WTC11 (cell line): ENCODE results near the gene HEXD. TPM values are rescaled to one million over a fixed set of nuclear protein-coding genes. Genes with fewer than 3 reads are reported as not detected.

Experiments
- ATAC-seq: fragments of 200-7000 bp; cut with Tn5 transposase; 2 replicates; pipeline ENCODE4 v1.10.0; 2021; ENCODE audit warnings: mild to moderate bottlenecking, moderate library complexity
- CTCF ChIA-PET: fragments of 300-600 bp; sonication (Branson Sonifier 250); formaldehyde crosslinking; loops from one replicate; lab custom pipeline; 2021; ENCODE audit warnings: antibody characterized with exemption; lab: Charles Lee
- POLR2A ChIA-PET: fragments of 350-600 bp; sonication (Branson Sonifier 250); formaldehyde crosslinking; loops from one replicate; lab custom pipeline; 2021; ENCODE audit warnings: antibody characterized with exemption; lab: Charles Lee
- DNase-seq: peaks from one replicate; pipeline ENCODE4 v3.0.0; 2021; ENCODE audit warnings: low spot score
- H3K27ac Mint-ChIP-seq: 2 replicates; pipeline ENCODE4 v1.8.0; 2021; ENCODE audit warnings: mixed read lengths
- H3K27me3 Mint-ChIP-seq: 2 replicates; pipeline ENCODE4 v1.8.0; 2021; ENCODE audit warnings: low read depth, mild to moderate bottlenecking, moderate library complexity, mixed read lengths
- H3K36me3 Mint-ChIP-seq: 2 replicates; pipeline ENCODE4 v1.8.0; 2021; ENCODE audit warnings: mixed read lengths
- H3K4me1 Mint-ChIP-seq: 2 replicates; pipeline ENCODE4 v1.8.0; 2022; ENCODE audit warnings: mixed read lengths
- H3K4me3 Mint-ChIP-seq: 2 replicates; pipeline ENCODE4 v1.8.0; 2021; ENCODE audit warnings: mild to moderate bottlenecking, moderate library complexity, mixed read lengths
- H3K9me3 Mint-ChIP-seq: 2 replicates; pipeline ENCODE4 v1.8.0; 2021; ENCODE audit warnings: mixed read lengths
- CREB1 ChIP-seq: sonication (generic); formaldehyde crosslinking; IDR thresholded peaks from 2 replicates; pipeline ENCODE4 v1.8.0; 2023; ENCODE audit warnings: mild to moderate bottlenecking, missing genetic modification reagents
- EMX1 ChIP-seq: fragments of 250-450 bp; sonication (Bioruptor Pico); IDR thresholded peaks from 2 replicates; pipeline ENCODE4 v1.8.0; 2021; ENCODE audit warnings: mild to moderate bottlenecking
- HMGA2 ChIP-seq: fragments of 250-450 bp; sonication (Bioruptor Pico); IDR thresholded peaks from 2 replicates; pipeline ENCODE4 v1.4.0; 2021; ENCODE audit warnings: mild to moderate bottlenecking, moderate library complexity
- MXD4 ChIP-seq: fragments of 250-450 bp; sonication (Bioruptor Pico); IDR thresholded peaks from 2 replicates; pipeline ENCODE4 v1.8.0; 2021; ENCODE audit warnings: mild to moderate bottlenecking, moderate library complexity, borderline replicate concordance
- NFYB ChIP-seq: sonication (generic); formaldehyde crosslinking; conservative IDR thresholded peaks from 2 replicates; pipeline ENCODE4 v1.8.0; 2022; ENCODE audit warnings: low read depth, missing genetic modification reagents
- RORB ChIP-seq: fragments of 250-450 bp; sonication (Bioruptor Pico); IDR thresholded peaks from 2 replicates; pipeline ENCODE4 v1.9.0; 2021; ENCODE audit warnings: mild to moderate bottlenecking
- TCF7 ChIP-seq: sonication (generic); formaldehyde crosslinking; IDR thresholded peaks from 2 replicates; pipeline ENCODE4 v1.8.0; 2022; ENCODE audit warnings: mild to moderate bottlenecking, low read depth, missing genetic modification reagents, moderate library complexity
- ZNF396 ChIP-seq: fragments of 250-450 bp; sonication (Bioruptor Pico); IDR thresholded peaks from 2 replicates; pipeline ENCODE4 v1.8.0; 2021; ENCODE audit warnings: mild to moderate bottlenecking, moderate library complexity, borderline replicate concordance
- ZNF423 ChIP-seq: fragments of 250-450 bp; sonication (Bioruptor Pico); IDR thresholded peaks from 2 replicates; pipeline ENCODE4 v2.1.2; 2022; ENCODE audit warnings: mild to moderate bottlenecking, moderate library complexity
- total RNA-seq: library from RNA; stranded (reverse); gene quantifications from 3 replicates; pipeline ENCODE4 v1.2.3, GENCODE V29; 2021
- TF ChIP-seq, protein P1 (sequence below): sonication (generic); formaldehyde crosslinking; IDR thresholded peaks from 2 replicates; pipeline ENCODE4 v1.8.1; 2022; ENCODE audit warnings: low read depth, mild to moderate bottlenecking, moderate library complexity, missing genetic modification reagents, borderline replicate concordance
- TF ChIP-seq, protein P2 (sequence below): sonication (generic); formaldehyde crosslinking; IDR thresholded peaks from 2 replicates; pipeline ENCODE4 v1.8.1; 2023; ENCODE audit warnings: mild to moderate bottlenecking, missing genetic modification reagents
- TF ChIP-seq, protein P3 (sequence below): sonication (generic); formaldehyde crosslinking; IDR thresholded peaks from 2 replicates; pipeline ENCODE4 v1.8.1; 2022; ENCODE audit warnings: low read depth, missing genetic modification reagents, borderline replicate concordance
- TF ChIP-seq, protein P4 (sequence below): sonication (generic); formaldehyde crosslinking; IDR thresholded peaks from 2 replicates; pipeline ENCODE4 v1.8.1; 2023; ENCODE audit warnings: mild to moderate bottlenecking, missing genetic modification reagents, borderline replicate concordance
- TF ChIP-seq, protein P5 (sequence below): sonication (generic); formaldehyde crosslinking; IDR thresholded peaks from 2 replicates; pipeline ENCODE4 v1.8.0; 2022; ENCODE audit warnings: mild to moderate bottlenecking, missing genetic modification reagents
- TF ChIP-seq, protein P6 (sequence below): sonication (generic); formaldehyde crosslinking; IDR thresholded peaks from 2 replicates; pipeline ENCODE4 v1.8.0; 2022; ENCODE audit warnings: mild to moderate bottlenecking, missing genetic modification reagents
- TF ChIP-seq, protein P7 (sequence below): fragments of 250-450 bp; sonication (Bioruptor Pico); IDR thresholded peaks from 2 replicates; pipeline ENCODE4 v2.1.2; 2022; ENCODE audit warnings: mild to moderate bottlenecking, moderate library complexity

Gene HEXD
- total RNA-seq, 1 experiment from 2014 or later = 36.0 TPM

DNA sequence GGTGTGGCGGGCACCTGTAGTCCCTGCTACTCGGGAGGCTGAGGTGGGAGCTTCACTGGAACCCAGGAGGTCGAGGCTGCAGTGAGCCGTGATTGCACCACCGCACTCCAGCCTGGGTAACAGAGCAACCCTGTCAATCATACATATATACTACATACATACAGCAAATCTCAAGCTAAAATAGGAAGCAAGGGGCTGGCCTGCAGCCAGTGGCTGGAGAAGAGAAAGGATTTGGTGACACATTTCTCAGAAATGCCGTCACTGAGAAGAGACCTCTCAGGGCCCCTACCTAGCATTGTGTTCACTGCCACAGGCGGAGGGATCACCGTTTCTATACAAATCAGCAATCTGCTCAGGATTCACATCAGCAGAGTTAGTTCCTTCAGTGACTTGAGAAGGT is 57.3 kb downstream of the HEXD start (continued):
- TF ChIP-seq, protein P1, sequence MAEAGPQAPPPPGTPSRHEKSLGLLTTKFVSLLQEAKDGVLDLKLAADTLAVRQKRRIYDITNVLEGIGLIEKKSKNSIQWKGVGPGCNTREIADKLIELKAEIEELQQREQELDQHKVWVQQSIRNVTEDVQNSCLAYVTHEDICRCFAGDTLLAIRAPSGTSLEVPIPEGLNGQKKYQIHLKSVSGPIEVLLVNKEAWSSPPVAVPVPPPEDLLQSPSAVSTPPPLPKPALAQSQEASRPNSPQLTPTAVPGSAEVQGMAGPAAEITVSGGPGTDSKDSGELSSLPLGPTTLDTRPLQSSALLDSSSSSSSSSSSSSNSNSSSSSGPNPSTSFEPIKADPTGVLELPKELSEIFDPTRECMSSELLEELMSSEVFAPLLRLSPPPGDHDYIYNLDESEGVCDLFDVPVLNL (CRISPR knock-in tag) = no peak
- TF ChIP-seq, all 79 proteins: peak for 0

DNA sequence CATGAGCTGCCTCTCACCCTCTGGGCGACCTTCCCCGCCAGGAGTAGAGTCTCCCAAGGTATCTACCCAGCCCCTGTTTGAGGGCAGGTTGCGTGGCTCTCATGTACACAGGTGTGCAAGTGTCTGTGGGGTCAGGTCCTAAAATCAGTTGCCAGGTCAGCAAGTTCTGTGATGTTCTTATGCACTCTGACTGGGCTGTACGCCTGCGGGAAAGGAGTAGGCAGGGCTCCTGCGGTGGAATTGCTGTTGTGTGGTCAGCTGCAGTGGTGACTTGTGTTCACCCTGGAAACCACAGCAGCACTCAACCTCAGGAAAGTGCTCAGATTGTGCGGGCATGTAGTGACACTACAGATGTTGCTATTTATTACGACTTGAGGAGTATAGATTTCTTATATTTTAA is 59.8 kb downstream of the HEXD start:
- TF ChIP-seq TCF7 (CRISPR knock-in tag) (no peak), ZNF423 (CRISPR knock-in tag) (no peak), ZNF396 (no peak), CREB1 (CRISPR knock-in tag) (no peak), MXD4 (CRISPR knock-in tag) (no peak), RORB (CRISPR knock-in tag) (no peak), HMGA2 (CRISPR knock-in tag) (no peak), EMX1 (CRISPR knock-in tag) (no peak), NFYB (CRISPR knock-in tag) (no peak)
- TF ChIP-seq, protein P2, sequence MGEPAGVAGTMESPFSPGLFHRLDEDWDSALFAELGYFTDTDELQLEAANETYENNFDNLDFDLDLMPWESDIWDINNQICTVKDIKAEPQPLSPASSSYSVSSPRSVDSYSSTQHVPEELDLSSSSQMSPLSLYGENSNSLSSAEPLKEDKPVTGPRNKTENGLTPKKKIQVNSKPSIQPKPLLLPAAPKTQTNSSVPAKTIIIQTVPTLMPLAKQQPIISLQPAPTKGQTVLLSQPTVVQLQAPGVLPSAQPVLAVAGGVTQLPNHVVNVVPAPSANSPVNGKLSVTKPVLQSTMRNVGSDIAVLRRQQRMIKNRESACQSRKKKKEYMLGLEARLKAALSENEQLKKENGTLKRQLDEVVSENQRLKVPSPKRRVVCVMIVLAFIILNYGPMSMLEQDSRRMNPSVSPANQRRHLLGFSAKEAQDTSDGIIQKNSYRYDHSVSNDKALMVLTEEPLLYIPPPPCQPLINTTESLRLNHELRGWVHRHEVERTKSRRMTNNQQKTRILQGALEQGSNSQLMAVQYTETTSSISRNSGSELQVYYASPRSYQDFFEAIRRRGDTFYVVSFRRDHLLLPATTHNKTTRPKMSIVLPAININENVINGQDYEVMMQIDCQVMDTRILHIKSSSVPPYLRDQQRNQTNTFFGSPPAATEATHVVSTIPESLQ (CRISPR knock-in tag) = no peak
- TF ChIP-seq, protein P3, sequence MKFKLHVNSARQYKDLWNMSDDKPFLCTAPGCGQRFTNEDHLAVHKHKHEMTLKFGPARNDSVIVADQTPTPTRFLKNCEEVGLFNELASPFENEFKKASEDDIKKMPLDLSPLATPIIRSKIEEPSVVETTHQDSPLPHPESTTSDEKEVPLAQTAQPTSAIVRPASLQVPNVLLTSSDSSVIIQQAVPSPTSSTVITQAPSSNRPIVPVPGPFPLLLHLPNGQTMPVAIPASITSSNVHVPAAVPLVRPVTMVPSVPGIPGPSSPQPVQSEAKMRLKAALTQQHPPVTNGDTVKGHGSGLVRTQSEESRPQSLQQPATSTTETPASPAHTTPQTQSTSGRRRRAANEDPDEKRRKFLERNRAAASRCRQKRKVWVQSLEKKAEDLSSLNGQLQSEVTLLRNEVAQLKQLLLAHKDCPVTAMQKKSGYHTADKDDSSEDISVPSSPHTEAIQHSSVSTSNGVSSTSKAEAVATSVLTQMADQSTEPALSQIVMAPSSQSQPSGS (CRISPR knock-in tag) = no peak
- TF ChIP-seq, protein P4, sequence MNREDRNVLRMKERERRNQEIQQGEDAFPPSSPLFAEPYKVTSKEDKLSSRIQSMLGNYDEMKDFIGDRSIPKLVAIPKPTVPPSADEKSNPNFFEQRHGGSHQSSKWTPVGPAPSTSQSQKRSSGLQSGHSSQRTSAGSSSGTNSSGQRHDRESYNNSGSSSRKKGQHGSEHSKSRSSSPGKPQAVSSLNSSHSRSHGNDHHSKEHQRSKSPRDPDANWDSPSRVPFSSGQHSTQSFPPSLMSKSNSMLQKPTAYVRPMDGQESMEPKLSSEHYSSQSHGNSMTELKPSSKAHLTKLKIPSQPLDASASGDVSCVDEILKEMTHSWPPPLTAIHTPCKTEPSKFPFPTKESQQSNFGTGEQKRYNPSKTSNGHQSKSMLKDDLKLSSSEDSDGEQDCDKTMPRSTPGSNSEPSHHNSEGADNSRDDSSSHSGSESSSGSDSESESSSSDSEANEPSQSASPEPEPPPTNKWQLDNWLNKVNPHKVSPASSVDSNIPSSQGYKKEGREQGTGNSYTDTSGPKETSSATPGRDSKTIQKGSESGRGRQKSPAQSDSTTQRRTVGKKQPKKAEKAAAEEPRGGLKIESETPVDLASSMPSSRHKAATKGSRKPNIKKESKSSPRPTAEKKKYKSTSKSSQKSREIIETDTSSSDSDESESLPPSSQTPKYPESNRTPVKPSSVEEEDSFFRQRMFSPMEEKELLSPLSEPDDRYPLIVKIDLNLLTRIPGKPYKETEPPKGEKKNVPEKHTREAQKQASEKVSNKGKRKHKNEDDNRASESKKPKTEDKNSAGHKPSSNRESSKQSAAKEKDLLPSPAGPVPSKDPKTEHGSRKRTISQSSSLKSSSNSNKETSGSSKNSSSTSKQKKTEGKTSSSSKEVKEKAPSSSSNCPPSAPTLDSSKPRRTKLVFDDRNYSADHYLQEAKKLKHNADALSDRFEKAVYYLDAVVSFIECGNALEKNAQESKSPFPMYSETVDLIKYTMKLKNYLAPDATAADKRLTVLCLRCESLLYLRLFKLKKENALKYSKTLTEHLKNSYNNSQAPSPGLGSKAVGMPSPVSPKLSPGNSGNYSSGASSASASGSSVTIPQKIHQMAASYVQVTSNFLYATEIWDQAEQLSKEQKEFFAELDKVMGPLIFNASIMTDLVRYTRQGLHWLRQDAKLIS (CRISPR knock-in tag) = no peak
- TF ChIP-seq, protein P5, sequence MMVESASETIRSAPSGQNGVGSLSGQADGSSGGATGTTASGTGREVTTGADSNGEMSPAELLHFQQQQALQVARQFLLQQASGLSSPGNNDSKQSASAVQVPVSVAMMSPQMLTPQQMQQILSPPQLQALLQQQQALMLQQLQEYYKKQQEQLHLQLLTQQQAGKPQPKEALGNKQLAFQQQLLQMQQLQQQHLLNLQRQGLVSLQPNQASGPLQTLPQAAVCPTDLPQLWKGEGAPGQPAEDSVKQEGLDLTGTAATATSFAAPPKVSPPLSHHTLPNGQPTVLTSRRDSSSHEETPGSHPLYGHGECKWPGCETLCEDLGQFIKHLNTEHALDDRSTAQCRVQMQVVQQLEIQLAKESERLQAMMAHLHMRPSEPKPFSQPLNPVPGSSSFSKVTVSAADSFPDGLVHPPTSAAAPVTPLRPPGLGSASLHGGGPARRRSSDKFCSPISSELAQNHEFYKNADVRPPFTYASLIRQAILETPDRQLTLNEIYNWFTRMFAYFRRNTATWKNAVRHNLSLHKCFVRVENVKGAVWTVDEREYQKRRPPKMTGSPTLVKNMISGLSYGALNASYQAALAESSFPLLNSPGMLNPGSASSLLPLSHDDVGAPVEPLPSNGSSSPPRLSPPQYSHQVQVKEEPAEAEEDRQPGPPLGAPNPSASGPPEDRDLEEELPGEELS (CRISPR knock-in tag) = no peak
- TF ChIP-seq, protein P6, sequence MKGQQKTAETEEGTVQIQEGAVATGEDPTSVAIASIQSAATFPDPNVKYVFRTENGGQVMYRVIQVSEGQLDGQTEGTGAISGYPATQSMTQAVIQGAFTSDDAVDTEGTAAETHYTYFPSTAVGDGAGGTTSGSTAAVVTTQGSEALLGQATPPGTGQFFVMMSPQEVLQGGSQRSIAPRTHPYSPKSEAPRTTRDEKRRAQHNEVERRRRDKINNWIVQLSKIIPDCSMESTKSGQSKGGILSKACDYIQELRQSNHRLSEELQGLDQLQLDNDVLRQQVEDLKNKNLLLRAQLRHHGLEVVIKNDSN (CRISPR knock-in tag) = no peak
- TF ChIP-seq, protein P7, sequence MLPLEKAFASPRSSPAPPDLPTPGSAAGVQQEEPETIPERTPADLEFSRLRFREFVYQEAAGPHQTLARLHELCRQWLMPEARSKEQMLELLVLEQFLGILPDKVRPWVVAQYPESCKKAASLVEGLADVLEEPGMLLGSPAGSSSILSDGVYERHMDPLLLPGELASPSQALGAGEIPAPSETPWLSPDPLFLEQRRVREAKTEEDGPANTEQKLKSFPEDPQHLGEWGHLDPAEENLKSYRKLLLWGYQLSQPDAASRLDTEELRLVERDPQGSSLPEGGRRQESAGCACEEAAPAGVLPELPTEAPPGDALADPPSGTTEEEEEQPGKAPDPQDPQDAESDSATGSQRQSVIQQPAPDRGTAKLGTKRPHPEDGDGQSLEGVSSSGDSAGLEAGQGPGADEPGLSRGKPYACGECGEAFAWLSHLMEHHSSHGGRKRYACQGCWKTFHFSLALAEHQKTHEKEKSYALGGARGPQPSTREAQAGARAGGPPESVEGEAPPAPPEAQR = no peak
- Mint-ChIP-seq H3K27me3 (no peaks in the 10 kb centered on the region), H3K27ac (no peak overlapping the region), H3K36me3 (peaks cover 41% of the 10 kb centered on the region), H3K9me3 (no peaks in the 10 kb centered on the region), H3K4me1 (no peaks in the 10 kb centered on the region), H3K4me3 (no peak overlapping the region)
- no peak for ATAC-seq
- DNase-seq = no peak
- ChIA-PET POLR2A (no interaction called here), CTCF (interaction anchor here (1.0 kb wide), 1 partner anchor 77 kb away, joined by 3 read pairs; no protein-coding TSS in a partner anchor)
